Caco-2 (cell line): ENCODE measurements around the gene GMPR. TPM values are rescaled to one million over a fixed set of nuclear protein-coding genes. Genes with fewer than 3 reads are reported as not detected.

Experiments
- BruUV-seq: library from RNA; stranded (reverse); fragments of 400-500 nt; replicated peaks from 2 replicates; lab custom pipeline; 2021; lab: Mats Ljungman, UMichigan
- CTCF ChIA-PET: fragments of 300-600 bp; sonication (Branson Sonifier 250); formaldehyde crosslinking; loops from one replicate; lab custom pipeline; 2022; ENCODE audit warnings: antibody characterized with exemption; lab: Charles Lee
- POLR2A ChIA-PET: fragments of 300-600 bp; sonication (Branson Sonifier 250); formaldehyde crosslinking; loops from one replicate; lab custom pipeline; 2022; ENCODE audit warnings: antibody characterized with exemption; lab: Charles Lee
- DNase-seq, 2 experiments: peaks; one replicate each; pipeline versions ENCODE4 v3.0.0 to v3.0.0-alpha.2; 2020 to 2022
- H3K27me3 ChIP-seq: replicated peaks from 2 replicates; pipeline ENCODE4 v1.6.0; 2011; ENCODE audit warnings: low read length; ENCODE audit not compliant: control insufficient read depth, insufficient read depth
- H3K36me3 ChIP-seq: 2 replicates; pipeline ENCODE4 v1.5.1; 2011; ENCODE audit warnings: low read length; ENCODE audit not compliant: control insufficient read depth, insufficient read depth
- H3K4me1 ChIP-seq: fragments of 250-450 bp; sonication (Bioruptor Pico); 2 replicates; pipeline ENCODE4 v1.5.1; 2020; ENCODE audit warnings: mild to moderate bottlenecking
- H3K4me3 ChIP-seq: 2 replicates; pipeline ENCODE4 v1.5.1; 2011; ENCODE audit warnings: low read depth, mild to moderate bottlenecking, control low read depth, low read length
- H3K9me3 ChIP-seq: fragments of 250-450 bp; sonication (Bioruptor Pico); 2 replicates; pipeline ENCODE4 v1.5.1; 2020; ENCODE audit warnings: mild to moderate bottlenecking, moderate library complexity
- H3K27ac Mint-ChIP-seq: one replicate; pipeline ENCODE4 v1.8.0; 2022; ENCODE audit warnings: mixed read lengths; ENCODE audit not compliant: unreplicated experiment
- H3K27me3 Mint-ChIP-seq: one replicate; pipeline ENCODE4 v1.8.0; 2022; ENCODE audit warnings: mixed read lengths; ENCODE audit not compliant: insufficient read depth, unreplicated experiment
- H3K36me3 Mint-ChIP-seq: one replicate; pipeline ENCODE4 v1.8.0; 2022; ENCODE audit warnings: mild to moderate bottlenecking, mixed read lengths; ENCODE audit not compliant: insufficient read depth, unreplicated experiment
- H3K4me1 Mint-ChIP-seq: one replicate; pipeline ENCODE4 v1.8.0; 2022; ENCODE audit warnings: low read depth, mixed read lengths; ENCODE audit not compliant: unreplicated experiment
- H3K4me3 Mint-ChIP-seq: one replicate; pipeline ENCODE4 v1.8.0; 2022; ENCODE audit warnings: mild to moderate bottlenecking, moderate library complexity, mixed read lengths; ENCODE audit not compliant: unreplicated experiment
- H3K9me3 Mint-ChIP-seq: one replicate; pipeline ENCODE4 v1.8.0; 2022; ENCODE audit warnings: mixed read lengths; ENCODE audit not compliant: unreplicated experiment
- intact Hi-C: fragments of 100-400 bp; cut with micrococcal nuclease; formaldehyde crosslinking; loops from one replicate; pipeline ENCODE4 v1.10.0; 2022; ENCODE audit not compliant: unreplicated experiment
- total RNA-seq: library from RNA; stranded (reverse); gene quantifications from 2 replicates; pipeline ENCODE4 v1.2.3, GENCODE V29; 2022
- TF ChIP-seq, protein P1 (sequence below), 2 experiments: fragments of 200-600 bp in 1 of 2; IDR thresholded peaks; 1 replicate in 1 of 2; 2 replicates in 1 of 2; pipeline versions ENCODE4 v1.5.1 to v1.8.0; 2011 to 2022; ENCODE audit warnings: antibody characterized with exemption in 1 of 2, control low read depth in 1 of 2, inconsistent platforms in 1 of 2, low read depth in 1 of 2, low read length in 1 of 2, mild to moderate bottlenecking in 1 of 2, moderate library complexity in 1 of 2; ENCODE audit not compliant: insufficient read depth in 1 of 2, severe bottlenecking in 1 of 2, unreplicated experiment in 1 of 2

GMPR gene
- total RNA-seq, 1 experiment from 2014 or later = 1.3 TPM

DNA sequence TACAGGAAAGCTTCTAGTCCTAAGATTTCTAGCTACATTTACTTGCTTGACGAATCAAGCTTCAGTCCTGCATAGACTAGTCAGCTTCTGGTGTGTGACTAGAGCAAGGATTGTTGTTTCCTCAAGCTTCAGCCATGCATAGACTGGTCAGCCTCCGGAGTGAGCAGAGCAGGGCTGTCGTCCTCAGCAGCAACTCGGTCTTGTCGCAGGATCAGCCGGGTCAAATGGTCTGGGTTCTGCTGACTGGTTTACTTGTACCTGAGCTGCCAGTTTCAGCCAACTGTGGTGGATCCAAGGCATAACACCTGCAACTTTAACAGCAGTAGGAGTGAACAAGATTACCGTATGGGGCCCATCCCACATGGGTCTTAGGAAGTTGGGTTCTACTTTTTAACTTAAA is 10.8 kb upstream of the GMPR start:
- no peaks in the 10 kb centered on the region for H3K27me3 Mint-ChIP-seq
- Histone ChIP-seq H3K27me3 (no peaks in the 10 kb centered on the region), H3K9me3 (no peaks in the 10 kb centered on the region), H3K4me1 (no peaks in the 10 kb centered on the region), H3K4me3 (no peak overlapping the region), H3K36me3 (no peaks in the 10 kb centered on the region)
- TF ChIP-seq, protein P1, sequence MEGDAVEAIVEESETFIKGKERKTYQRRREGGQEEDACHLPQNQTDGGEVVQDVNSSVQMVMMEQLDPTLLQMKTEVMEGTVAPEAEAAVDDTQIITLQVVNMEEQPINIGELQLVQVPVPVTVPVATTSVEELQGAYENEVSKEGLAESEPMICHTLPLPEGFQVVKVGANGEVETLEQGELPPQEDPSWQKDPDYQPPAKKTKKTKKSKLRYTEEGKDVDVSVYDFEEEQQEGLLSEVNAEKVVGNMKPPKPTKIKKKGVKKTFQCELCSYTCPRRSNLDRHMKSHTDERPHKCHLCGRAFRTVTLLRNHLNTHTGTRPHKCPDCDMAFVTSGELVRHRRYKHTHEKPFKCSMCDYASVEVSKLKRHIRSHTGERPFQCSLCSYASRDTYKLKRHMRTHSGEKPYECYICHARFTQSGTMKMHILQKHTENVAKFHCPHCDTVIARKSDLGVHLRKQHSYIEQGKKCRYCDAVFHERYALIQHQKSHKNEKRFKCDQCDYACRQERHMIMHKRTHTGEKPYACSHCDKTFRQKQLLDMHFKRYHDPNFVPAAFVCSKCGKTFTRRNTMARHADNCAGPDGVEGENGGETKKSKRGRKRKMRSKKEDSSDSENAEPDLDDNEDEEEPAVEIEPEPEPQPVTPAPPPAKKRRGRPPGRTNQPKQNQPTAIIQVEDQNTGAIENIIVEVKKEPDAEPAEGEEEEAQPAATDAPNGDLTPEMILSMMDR (IDR thresholded peaks at IDR 0.05; ENCODE audit: insufficient read depth in 1 of 2, low read depth in 1 of 2, low read length in 1 of 2, severe bottlenecking in 1 of 2, unreplicated experiment in 1 of 2) = no peak
- H3K27ac Mint-ChIP-seq = no peak overlapping the region
- no peaks in the 10 kb centered on the region for H3K4me1 Mint-ChIP-seq
- no peaks in the 10 kb centered on the region for H3K9me3 Mint-ChIP-seq
- POLR2A ChIA-PET = no interaction called here
- no peak for DNase-seq
- intact Hi-C loops = loop anchor here (2.0 kb wide), 1 partner anchor 49 kb away; no protein-coding TSS in a partner anchor
- CTCF ChIA-PET = interaction anchor here (0.5 kb wide), 1 partner anchor 99 kb away, joined by 6 read pairs; the partner anchor contains the start of gene MYLIP
- H3K36me3 Mint-ChIP-seq = no peaks in the 10 kb centered on the region
- no TSS peak for BruUV-seq
- H3K4me3 Mint-ChIP-seq = no peak overlapping the region

DNA sequence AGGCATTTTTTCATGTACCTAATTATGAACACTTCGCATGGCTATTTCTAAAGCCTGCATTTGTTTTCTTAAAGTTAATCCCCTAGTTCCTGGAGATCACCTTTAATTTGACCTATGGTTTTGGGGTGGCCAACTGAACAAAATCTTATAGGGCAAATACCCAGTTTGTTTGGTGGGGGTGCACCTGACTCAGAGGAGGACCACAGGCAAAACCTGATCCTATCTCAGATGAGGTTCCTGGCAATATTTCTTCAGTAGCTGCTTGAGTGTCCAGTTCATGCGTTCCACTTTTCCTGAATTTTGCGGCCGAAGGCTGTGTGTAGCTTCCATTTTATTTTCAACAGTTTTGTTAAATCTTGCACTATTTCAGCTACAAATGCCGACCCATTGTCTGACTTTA is 10.3 kb upstream of the GMPR start:
- Histone ChIP-seq H3K27me3 (no peaks in the 10 kb centered on the region), H3K4me3 (no peak overlapping the region), H3K4me1 (no peaks in the 10 kb centered on the region), H3K9me3 (no peaks in the 10 kb centered on the region), H3K36me3 (no peaks in the 10 kb centered on the region)
- no peak overlapping the region for H3K27ac Mint-ChIP-seq
- H3K9me3 Mint-ChIP-seq = no peaks in the 10 kb centered on the region
- no peak overlapping the region for H3K4me3 Mint-ChIP-seq
- no TSS peak for BruUV-seq
- CTCF ChIA-PET = interaction anchor here (0.5 kb wide), 1 partner anchor 99 kb away, joined by 6 read pairs; the partner anchor contains the start of gene MYLIP
- no peaks in the 10 kb centered on the region for H3K27me3 Mint-ChIP-seq
- POLR2A ChIA-PET = no interaction called here
- TF ChIP-seq, protein P1 (IDR thresholded peaks at IDR 0.05; ENCODE audit: insufficient read depth in 1 of 2, low read depth in 1 of 2, low read length in 1 of 2, severe bottlenecking in 1 of 2, unreplicated experiment in 1 of 2) = no peak
- DNase-seq = no peak
- no peaks in the 10 kb centered on the region for H3K4me1 Mint-ChIP-seq
- intact Hi-C loops = loop anchor here (2.0 kb wide), 1 partner anchor 49 kb away; no protein-coding TSS in a partner anchor
- no peaks in the 10 kb centered on the region for H3K36me3 Mint-ChIP-seq

- TF ChIP-seq, protein P1 (IDR thresholded peaks at IDR 0.05; ENCODE audit: insufficient read depth in 1 of 2, low read depth in 1 of 2, low read length in 1 of 2, severe bottlenecking in 1 of 2, unreplicated experiment in 1 of 2) = no peak
- Histone ChIP-seq H3K9me3 (no peaks in the 10 kb centered on the region), H3K36me3 (no peaks in the 10 kb centered on the region), H3K4me3 (no peak overlapping the region), H3K27me3 (no peaks in the 10 kb centered on the region), H3K4me1 (no peaks in the 10 kb centered on the region)
- no peak for DNase-seq
- H3K27ac Mint-ChIP-seq = no peak overlapping the region
- ChIA-PET POLR2A (no interaction called here), CTCF (interaction anchor here (0.5 kb wide), 1 partner anchor 1854 kb away, joined by 3 read pairs; no protein-coding TSS in a partner anchor)
- H3K9me3 Mint-ChIP-seq = no peaks in the 10 kb centered on the region
- H3K4me3 Mint-ChIP-seq = no peak overlapping the region
- no TSS peak for BruUV-seq
- H3K4me1 Mint-ChIP-seq = no peaks in the 10 kb centered on the region
- no peaks in the 10 kb centered on the region for H3K27me3 Mint-ChIP-seq
- intact Hi-C loops = loop anchor here (2.0 kb wide), 1 partner anchor 48 kb away; no protein-coding TSS in a partner anchor
- H3K36me3 Mint-ChIP-seq = no peaks in the 10 kb centered on the region
These were observed 9.4 kb upstream of the GMPR start for GRCh38 chr6:16228709-16229665.
